ENCODE results near the gene ZDHHC14.
"Not testable (repeated sequence)": the region's sequence is repeated elsewhere in the genome, so short reads cannot be mapped to it uniquely, and the experiment has no call there.

ZDHHC14 gene

DNA sequence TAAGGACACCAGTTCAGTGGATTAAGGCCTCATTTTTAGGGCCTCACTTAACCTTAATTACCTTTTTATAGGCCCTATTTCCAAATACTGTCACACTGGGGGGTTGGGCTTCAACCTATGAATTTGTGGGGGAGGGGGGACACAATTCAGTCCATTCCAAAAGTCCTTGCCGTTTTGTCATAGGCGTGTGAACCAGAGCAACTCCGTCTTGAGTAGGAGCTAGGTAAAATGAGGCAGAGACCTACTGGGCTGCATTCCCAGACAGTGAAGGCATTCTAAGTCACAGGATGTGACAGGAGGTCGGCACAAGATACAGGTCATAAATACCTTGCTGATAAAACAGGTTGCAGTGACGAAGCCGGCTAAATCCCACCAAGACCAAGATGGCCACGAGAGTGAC is 328.6 kb downstream of the ZDHHC14 start:
- no peak for DNase-seq

DNA sequence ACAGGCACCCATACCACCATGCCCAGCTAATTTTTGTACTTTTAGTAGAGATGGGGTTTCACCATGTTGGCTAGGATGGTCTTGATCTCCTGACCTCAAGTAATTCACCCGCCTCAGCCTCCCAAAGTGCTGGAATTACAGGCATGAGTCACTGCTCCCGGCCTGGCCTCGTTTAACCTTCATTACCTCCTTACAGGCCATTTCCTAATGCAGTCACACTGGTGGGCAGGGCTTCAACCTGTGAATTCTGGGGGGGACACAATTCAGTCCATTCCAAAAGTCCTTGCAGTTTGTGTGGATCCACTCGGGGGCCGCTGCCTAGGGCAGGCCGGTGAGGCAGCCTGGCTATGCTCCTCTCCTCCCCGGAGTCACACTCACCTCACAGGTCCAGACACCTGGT is 329.6 kb downstream of the ZDHHC14 start:
- DNase-seq = no peak

DNA sequence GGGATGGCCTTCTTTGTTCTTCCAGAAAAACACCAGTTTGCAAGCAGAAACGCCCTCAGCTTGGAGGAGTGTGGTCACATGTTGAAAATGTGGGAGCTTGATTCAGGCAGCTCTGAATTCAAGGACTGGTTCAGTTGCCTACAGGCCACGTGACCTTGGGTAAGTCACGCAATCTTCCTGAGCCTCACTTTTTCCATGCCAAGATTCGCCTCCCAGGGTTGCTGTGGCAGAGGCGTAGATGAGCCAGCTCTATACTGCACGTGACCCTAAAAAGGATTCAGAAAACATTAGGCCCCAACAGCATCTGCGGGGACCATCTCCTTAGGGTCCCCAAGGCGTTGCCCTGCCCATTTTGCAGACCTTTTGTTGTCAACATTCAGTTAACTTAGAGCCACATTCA is 330.1 kb downstream of the ZDHHC14 start:
- DNase-seq = no peak

DNA sequence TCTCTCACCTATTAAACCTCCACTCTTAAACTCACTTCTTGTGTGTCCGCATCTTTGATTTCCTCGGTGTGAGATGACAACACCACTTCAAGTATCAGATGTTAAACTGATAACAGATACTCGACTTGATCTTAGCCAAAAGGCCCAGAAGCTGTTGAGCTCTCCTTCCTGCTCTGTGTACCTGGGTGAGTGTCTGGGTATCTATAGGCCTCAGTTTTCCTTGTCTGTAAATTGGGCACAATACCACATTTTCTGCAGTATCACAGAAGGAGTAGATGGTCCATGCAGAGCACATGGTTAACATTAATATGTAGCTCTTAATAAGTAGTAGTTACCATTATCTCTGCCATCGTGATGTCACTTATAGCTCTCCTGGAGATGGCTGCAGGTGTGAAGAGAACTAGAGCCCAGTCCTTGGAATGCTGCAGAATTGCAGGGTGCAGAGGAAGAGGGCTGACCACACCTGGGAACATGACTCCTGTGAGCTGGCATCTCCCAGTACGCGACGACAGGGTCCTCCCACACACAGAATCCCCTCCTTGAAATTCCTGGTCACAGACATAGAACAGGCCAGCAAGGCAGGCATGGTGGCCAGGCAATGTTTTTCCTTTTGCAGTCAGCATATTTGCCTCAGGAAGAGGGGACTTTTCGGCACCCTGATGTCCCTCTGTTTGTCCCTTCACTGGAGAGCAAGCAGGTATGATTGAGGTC is 331.8 kb downstream of the ZDHHC14 start:
- no peak for DNase-seq

DNA sequence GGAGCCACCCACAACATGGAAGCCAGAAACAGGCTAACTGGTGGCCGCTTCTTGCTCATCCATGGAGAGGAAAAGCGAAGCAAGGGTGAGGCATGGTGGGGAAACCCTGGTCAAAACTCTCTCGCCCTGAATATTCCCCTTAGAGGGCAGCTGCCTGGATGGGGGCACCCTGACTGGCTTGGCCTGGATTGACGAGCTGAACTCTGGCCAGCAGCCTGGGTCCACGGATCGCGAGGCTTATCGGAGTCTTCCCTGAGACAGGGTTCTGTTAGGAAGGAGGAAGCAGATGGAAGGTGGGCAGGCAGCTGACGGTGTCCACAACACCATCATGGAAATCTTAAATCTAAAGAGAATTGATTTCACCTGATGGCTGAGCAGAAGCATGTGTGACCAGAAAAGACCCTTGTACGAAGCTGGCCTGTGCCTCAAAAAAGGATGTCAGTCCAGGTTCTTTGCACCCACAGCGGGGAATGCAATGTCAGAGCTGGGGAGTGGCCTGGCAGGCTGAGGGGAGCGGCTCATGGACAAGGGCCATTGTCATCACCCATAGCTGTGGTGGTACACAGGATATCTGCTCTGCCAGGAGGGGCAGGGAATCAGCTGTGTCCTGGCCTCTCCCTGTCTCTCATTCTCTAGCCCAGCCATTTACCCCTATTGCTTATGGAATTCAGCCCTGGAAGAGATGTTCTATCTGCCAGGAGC is 332.6 kb downstream of the ZDHHC14 start:
- no peak for DNase-seq

DNA sequence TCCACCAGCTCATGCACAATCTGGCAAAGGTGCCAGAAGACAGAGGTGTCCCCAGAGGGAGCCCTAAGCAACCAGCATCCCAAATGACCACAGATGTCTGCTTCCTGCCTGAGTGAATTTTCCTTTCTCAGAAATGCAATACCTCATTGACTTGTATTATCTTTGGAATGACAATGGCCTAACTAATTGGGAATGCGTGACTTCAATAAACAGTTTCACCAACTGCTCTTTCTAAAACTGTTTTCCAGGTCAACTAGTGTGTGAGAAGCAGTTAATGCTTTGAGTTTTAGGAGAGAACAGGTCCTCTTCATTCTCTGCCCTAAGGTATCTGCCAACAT is 333.1 kb downstream of the ZDHHC14 start:
- no peak for DNase-seq

DNA sequence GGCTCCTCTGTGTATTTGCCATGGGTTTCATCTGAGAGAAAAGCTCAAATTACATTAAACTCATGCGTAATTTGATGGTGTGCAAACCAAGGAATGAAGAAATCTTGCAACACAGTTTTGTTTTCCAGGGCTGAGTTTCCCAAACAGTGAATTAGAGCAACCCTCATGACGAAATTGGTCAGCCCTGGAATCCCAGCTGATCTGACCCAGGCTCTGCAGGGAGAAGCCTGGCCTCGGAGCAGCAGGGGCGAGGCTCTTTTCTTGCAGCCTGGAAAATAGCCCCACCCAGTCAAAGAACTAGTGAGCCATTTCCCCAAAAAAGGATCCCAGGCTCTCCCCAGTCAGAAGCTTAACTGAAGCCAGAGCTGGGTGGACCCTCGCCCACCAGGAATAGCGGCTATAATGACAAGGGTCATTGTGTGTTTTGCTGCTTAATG is 334.8 kb downstream of the ZDHHC14 start:
- DNase-seq = no peak

DNA sequence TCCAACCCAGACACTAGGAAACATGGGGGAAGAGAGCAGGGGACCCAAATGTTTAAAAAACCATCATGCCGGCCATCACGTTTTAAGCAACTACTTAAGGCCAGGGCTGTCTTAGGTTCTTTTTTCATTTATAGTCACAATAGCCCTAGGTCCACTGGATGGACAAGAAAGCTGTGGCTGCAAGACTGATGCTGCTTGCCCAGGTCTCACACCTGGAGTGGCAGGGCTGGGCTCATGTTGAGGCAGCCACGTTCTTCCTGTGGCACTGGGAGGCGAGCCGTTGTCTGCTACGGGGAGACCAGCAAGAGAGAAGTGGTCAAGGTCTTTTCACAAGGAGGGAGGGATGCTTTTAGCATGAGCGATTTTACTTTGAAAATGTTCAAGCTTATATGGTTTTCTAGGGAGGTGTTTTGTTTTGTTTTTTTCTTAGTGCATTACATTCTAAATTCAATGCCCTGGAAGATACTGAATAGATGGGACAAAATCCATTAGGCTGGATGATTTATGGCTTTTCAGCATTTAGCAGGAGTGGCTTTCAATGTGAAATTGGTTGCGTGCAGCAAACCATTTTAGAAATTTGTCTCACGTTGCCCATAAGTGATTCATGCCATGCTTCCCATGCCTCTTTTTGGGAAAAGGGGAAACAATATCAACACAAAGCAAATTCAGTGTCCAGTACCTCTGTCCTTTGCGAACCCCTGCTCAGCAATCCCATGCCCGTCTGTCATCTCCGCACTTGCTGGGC is 335.4 kb downstream of the ZDHHC14 start:
- no peak for DNase-seq

DNA sequence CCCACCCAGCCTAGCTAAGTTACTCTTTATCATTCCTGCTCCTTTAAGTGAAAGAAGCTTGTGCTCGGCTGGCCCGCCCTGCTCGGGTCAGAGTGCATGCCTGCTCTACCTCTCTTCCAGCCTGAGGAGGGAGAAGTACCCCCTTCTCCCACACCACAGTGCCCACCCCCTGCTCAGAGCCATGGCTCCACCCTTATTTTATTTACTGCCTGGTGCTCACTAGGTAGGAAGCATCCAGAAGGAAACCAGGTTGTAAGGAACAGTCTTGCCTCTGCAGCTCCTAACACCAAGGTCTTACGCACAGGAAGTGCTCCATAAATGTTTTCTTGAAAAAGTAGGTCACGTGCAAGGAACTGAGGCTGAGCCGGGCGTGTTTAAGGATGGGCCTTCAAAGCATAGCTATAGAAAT is 336.4 kb downstream of the ZDHHC14 start:
- DNase-seq = no peak

DNA sequence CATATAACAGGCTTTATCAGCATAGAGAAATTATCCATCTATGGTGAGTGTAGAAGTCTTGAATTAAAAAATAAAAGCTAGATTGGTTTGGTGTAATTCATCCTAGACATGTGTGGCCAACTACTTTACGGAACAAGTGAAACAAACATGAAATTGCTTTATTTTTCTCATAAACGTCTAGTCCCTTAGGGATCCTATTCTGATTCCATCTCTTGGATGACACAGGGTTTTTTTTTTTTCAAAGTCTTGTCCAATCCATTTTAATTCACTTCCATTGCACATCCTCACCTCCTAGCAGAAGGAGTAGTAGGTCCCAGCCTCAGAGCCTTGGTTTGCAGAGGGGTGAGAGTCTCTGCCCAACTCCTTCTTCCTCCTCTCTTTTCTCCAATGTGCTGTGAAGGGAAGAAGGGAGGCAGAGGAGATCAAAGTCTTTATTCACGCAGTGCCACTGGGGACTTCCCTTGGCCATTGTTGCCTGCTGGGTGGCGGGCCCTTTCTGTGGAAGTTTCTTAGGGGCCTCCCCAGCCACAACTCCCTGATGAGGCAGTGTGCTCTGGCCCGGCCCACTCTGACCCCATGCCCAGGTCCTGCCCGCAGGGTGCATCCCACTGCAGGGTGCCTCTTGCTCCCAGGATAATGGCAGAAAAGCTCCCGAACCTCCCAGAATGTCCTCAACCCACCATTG is 337.7 kb downstream of the ZDHHC14 start:
- no peak for DNase-seq

DNA sequence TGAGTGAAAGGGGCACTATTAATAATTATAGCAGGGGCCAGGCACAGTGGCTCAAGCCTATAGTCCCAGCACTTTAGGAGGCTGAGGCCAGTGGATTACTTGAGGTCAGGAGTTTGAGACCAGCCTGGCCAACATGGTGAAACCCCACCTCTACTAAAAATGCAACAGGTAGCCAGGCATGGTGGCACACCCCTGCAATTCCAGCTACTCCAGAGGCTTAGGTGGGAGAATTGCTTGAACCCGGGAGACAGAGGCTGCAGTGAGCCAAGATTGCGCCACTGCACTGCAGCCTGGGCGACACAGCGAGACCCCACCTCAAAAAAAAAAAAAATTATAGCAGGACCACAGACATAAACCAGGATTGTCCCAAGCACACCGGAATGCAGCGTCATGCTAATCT is 340.0 kb downstream of the ZDHHC14 start:
- not testable (repeated sequence) for DNase-seq

DNA sequence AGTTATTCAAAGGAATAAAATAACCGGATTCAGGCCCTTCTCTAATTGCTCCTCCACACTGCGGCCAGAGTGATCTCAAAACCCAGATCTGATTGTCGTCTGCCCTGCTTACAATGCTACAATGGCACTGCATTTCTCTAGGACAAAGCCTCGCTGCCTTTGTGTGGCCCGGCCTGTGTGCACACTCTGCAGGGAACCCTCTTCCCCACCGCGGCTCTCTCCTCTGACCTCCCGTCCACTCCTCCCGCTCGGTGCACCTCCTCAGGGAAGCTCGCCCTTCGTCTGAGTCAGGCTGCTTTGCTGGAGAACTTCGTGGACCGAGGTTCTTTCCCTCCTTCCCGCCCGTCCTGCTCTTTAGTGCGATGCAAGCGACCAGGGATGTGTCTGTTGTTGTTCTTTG is 340.4 kb downstream of the ZDHHC14 start:
- DNase-seq = no peak

DNA sequence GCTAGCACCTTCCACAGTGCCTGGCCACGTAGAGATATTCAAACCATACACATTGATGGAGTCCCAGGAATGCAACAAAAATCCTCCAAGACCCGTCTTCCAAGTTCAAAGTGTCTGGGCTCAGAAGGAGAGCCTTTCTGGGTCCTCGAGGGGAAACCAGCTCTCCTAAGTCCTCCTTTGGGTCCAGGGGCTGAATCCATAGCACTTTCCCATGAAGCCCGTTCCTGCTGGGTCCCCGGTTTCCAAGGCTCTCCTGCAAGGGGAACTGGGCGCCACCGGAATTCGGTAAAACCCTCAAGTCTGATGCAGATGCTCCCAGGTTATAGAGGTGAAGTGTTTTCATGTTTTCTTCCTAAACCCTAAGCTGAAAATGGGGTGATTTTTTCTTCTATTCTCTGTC is 340.8 kb downstream of the ZDHHC14 start:
- no peak for DNase-seq

DNA sequence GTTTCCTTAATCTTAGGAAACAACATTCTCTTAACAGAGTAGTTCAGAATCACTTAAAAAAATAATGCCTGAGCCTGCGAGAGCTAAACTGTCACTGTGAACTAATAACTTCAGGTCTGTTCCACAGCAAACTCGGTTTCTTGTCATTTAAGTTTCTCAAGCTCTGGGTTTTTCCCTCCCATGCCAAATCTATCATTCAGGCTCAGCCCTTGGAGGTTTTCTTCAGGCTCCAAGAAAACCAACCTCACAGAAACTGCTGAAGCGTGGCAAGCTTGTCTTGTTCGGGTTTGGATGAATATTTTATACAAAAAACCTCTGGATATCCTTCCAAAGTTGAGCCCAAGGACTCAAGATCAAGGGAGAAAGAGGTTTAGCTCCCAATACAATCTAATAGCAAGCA is 342.4 kb downstream of the ZDHHC14 start:
- DNase-seq = no peak

DNA sequence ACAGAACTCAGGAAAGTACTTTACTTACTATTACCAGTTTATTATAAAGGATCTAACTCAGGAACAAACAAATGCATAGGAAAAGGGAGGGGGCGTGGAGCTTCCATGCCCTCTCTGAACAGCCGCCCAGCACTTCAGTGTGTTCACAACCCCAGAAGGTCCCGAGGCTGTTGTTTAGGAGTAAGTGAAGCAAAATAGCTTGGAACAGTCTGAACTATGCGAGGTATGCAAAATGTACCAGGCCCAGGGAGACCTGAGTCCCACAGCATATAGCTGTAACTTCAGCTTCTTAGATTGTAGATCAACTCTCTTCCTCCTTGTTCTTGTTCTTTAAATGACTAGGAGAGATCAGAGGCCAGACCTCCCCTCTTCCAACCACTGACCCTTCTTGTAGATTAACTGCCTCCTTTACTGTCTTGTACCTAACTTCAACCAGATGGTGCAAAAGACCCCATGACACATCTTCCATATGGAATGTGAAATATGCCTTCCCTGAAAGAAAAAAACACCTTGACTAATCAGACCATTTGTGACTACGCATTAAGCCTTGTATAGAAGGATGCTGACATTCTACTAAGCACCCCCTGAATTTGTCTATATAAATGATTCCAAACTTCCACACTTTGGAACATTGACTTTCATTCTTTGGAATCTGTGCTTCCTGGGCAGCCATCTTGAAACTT is 343.3 kb downstream of the ZDHHC14 start:
- DNase-seq = no peak

DNA sequence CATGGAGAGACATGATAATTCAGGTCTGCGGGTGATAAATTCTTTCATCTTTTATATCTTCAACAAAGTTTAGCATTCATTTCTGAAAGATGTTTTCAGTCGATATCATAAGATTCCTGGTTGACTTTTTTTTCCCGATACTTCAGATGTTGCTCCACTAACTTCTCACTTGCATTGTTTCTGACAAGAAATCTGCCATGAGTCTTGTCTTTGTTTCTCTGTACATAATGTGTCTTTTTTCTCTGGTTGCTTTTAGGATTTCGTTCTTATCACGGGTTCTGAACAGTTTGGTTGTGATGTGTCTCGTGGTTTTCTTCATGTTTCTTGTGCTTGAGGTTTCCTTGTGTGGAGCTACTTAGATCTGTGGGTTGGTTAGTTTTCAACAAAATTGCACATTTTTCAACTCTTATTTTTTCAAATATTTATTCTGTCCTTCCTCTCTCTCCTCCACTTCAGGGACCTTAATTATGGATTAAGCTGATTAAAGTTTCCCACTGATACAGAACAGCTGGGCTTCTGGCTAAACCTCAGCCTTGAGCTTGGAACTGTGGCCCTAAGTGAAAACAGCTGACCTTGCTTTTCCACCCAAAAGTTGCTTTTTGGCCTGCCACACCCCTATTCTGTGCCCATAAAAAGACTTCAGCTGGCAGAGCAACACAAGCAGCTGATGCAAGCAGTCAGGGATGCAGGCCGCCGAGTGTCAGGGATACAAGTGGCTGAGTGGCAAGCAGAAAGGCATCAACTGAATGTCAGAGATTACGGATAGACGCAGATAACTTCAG is 344.2 kb downstream of the ZDHHC14 start:
- no peak for DNase-seq

DNA sequence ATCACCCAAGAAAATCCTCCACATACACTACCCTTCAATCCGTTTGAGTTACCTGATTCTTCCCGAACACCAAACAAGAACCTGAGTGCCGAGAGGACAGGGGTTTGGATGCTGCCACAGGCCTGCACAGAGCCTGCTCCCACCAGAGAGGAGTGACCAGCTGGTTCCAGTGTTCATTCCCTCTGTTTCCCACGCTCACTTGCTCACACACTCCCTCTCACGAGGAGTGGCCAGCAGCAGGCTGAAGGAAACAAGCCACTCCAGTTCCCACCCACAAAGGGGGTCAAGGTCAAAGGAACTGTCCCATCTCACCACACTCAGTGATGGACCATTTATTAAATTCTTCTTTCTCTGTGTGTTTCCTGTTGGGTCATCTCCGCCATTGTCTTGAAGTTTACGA is 344.8 kb downstream of the ZDHHC14 start:
- no peak for DNase-seq

DNA sequence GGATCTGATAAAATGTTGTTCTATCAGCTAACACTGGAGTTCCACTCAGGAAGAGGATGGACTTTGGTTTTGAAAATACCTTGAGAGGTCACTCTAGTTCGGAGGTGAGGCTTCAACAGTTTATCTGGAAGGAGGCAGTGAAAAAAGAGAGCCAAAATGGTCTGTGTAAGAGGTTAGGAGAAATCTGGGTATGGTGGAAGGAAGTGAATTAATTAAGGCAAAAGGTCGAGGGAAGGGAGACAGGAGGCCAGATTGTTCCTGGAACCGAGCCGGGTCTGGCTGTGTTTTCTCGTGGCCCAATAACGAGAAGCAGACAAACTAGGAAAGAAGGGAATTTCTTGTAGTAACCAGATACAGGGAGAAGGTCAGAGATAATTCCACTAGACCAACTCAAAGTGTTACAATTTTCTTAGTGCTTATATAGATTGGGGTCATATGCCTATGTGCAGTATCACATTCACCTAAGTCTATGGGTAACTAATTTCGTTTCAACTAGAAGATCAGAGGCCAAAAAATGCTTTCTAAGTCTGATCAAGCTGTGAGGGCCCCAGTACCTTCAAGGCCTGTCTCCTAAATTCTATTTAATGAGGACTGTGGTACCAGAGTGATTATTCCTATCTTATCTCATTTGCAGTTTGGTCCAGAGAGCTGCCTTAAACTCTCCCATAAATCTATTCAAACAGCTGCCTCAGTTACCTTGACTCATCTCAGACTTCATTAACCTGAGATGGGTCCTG is 346.1 kb downstream of the ZDHHC14 start:
- DNase-seq = no peak

All from CD4-positive, alpha-beta T cell treated with Interleukin-15 for 1 hour (primary cell).